ENCODE measurements around the gene MAGOH. TPM values are rescaled to one million over a fixed set of nuclear protein-coding genes. Genes with fewer than 3 reads are reported as not detected.

Gene MAGOH
- total RNA-seq, 4 donors from 2014 or later, result 11.6 to 18.6 (median 16.8) TPM

DNA sequence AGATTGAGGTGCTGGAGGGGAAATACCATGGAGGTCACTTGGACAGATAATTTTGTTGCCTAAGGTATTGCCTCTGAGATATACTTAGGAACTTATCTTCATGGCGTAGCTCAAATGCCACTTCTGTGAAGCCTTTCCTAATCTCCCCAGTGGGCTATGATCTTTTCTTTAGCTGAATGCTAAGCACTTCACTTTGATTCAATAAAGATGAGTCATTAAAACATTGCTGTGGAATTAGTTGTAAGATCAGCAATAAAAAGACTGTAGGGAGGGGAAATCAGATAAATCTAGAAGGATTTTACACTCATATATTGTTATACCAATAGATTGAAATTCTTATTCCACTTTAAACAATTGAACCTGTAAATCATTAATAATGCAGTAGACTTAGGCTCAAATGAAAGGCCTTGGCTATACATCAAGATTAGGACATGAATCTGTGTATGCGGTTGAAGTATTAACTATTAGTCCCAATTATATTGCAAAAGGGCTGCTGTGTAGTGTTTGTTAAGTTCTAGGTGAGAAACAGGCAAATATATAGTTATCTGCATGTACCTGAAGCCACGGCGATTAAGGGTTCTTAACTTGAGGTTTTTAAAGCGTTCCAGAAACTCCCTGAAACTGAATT, 19.2 kb upstream of the MAGOH start:
- TF ChIP-seq, protein P1, sequence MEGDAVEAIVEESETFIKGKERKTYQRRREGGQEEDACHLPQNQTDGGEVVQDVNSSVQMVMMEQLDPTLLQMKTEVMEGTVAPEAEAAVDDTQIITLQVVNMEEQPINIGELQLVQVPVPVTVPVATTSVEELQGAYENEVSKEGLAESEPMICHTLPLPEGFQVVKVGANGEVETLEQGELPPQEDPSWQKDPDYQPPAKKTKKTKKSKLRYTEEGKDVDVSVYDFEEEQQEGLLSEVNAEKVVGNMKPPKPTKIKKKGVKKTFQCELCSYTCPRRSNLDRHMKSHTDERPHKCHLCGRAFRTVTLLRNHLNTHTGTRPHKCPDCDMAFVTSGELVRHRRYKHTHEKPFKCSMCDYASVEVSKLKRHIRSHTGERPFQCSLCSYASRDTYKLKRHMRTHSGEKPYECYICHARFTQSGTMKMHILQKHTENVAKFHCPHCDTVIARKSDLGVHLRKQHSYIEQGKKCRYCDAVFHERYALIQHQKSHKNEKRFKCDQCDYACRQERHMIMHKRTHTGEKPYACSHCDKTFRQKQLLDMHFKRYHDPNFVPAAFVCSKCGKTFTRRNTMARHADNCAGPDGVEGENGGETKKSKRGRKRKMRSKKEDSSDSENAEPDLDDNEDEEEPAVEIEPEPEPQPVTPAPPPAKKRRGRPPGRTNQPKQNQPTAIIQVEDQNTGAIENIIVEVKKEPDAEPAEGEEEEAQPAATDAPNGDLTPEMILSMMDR (IDR thresholded peaks at IDR 0.05), result no peak
- TF ChIP-seq POLR2A (IDR thresholded peaks at IDR 0.05), result no peak
- no peak for TF ChIP-seq EP300 (IDR thresholded peaks at IDR 0.05)
- Histone ChIP-seq H3K4me3 (no peak overlapping the region), H3K27me3 (no peaks in the 10 kb centered on the region), H3K9me3 (no peaks in the 10 kb centered on the region), H3K27ac (no peak overlapping the region), H3K4me1 (no peaks in the 10 kb centered on the region), H3K36me3 (peaks cover 0 to 26% (median 0%) of the 10 kb centered on the region in 3 donors)
- DNase-seq (ENCODE audit: low spot score in 2 of 2), result no peak
- 94 to 95% methylated on average over 5 of the region's 5 CpGs for WGBS, 2 donors

DNA sequence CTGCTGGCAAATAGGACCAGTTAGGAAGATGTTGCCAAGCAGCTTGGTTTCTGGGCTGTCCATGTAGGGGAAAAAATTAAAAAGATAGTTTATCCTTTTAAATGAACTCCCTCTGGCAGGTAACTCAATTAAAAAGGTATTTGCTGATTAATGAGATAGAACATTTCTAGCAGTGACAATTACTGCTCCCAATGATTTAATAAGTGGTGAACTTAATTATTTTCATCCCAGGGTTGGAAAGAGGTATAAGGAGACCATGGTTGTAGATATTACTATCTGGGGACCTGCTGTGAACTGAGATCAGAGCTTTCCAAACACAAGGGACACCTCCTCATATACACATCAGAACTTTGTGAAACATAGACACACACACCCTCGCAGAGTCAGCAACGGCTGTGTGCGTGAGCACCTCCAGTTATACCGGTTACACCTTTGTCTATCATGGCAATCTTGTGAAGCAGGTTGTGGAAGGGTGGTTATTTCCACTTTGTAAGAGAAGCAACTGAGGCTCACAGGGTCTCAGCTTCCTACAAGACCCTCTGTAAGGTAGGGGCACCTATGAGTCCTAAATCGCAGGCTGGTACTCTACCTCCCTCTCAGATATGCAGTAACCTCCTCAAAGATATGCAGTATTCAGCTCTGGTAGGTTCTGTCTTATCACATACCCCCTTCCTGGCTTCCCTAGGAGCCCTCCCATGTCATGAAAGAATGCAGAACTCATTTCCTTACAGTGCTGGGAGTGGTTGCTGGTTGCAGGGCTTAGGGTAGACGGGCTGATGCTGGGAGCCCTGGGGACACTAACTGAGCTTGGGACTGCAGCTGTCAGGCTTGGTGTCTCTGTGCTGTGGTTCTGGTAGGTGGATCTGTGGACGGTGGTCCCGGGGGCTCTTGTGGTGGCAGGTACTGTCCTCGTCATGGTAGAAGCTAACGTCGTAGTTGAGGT, 18.5 kb upstream of the MAGOH start:
- H3K9me3 ChIP-seq, result no peaks in the 10 kb centered on the region
- H3K4me3 ChIP-seq, result no peak overlapping the region
- no peaks in the 10 kb centered on the region for H3K4me1 ChIP-seq
- H3K36me3 ChIP-seq, result peaks cover 0 to 19% (median 0%) of the 10 kb centered on the region in 3 donors
- no peak overlapping the region for H3K27ac ChIP-seq
- TF ChIP-seq EP300 (IDR thresholded peaks at IDR 0.05), result no peak
- no peak for TF ChIP-seq POLR2A (IDR thresholded peaks at IDR 0.05)
- TF ChIP-seq, protein P1 (IDR thresholded peaks at IDR 0.05), result no peak
- no peak for DNase-seq (ENCODE audit: low spot score in 2 of 2)
- 95 to 96% methylated on average over 11 of the region's 11 CpGs for WGBS, 2 donors
- no peaks in the 10 kb centered on the region for H3K27me3 ChIP-seq

DNA sequence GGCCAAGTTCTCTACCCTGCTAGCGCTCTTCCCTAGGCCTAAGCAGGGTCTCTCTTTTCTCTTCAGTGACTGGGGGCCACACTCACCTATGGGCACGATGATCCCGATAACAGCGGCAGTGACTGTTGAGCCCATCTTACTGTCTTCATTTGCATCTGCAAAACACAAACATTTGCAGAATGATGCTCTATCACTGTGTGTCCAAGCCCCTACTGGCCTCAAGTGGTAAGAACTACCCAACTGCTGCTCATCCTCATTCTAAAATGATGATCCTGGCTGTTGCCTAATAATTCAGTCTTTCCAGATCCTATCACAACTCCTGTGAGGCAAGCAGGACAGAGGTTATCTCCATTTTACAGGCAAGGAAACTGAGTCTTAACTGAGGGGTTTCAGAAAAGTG, 16.7 kb upstream of the MAGOH start:
- 92 to 96% methylated on average over 4 of the region's 4 CpGs for WGBS, 2 donors
- DNase-seq (ENCODE audit: low spot score in 2 of 2), result no peak
- Histone ChIP-seq H3K4me3 (no peak overlapping the region), H3K27ac (no peak overlapping the region), H3K36me3 (peaks cover 0 to 17% (median 0%) of the 10 kb centered on the region in 3 donors), H3K27me3 (no peaks in the 10 kb centered on the region), H3K4me1 (no peaks in the 10 kb centered on the region), H3K9me3 (no peaks in the 10 kb centered on the region)
- TF ChIP-seq, protein P1 (IDR thresholded peaks at IDR 0.05), result no peak
- no peak for TF ChIP-seq POLR2A (IDR thresholded peaks at IDR 0.05)
- no peak for TF ChIP-seq EP300 (IDR thresholded peaks at IDR 0.05)

DNA sequence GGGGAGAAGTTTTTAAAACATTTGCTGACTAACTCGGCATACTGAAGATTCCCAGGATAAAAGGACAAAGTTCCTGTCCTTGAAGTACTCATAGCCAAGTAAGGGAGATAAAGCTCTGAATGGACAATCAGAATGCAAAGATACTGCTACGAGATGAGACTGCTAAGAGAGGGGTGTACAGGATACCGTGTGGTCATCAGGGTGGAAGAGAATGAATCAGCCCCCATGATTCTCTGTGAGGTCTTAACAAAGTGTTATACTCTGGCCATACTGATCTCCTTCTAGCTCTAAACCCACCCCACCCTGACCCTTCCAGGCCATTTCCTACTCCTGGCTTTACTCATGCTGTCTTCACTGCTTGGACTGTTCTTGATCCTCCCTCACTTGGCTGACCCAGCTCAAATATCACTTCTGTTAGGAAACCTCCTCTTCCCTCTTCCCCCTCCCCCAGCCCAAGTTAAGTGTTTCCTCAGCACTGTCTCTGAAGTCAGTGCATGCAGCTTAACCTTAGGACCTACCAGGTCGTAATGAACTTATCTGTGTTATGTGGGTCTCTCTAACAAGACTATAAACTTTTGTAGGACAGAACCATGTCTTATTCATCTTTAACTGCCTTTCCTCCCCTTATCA, 15.8 kb upstream of the MAGOH start:
- TF ChIP-seq POLR2A (IDR thresholded peaks at IDR 0.05) (no peak), EP300 (IDR thresholded peaks at IDR 0.05) (no peak)
- TF ChIP-seq, protein P1 (IDR thresholded peaks at IDR 0.05), result no peak
- DNase-seq (ENCODE audit: low spot score in 2 of 2), result no peak
- no peaks in the 10 kb centered on the region for H3K9me3 ChIP-seq
- WGBS, 2 donors, result 73 to 77% methylated on average over 4 of the region's 4 CpGs
- peaks cover 0 to 14% (median 0%) of the 10 kb centered on the region in 3 donors for H3K36me3 ChIP-seq
- no peaks in the 10 kb centered on the region for H3K4me1 ChIP-seq
- no peaks in the 10 kb centered on the region for H3K27me3 ChIP-seq
- H3K27ac ChIP-seq, result no peak overlapping the region
- no peak overlapping the region for H3K4me3 ChIP-seq
